Coronary artery (tissue), 2 donors: ENCODE data around the gene FSD1.
"Not testable (repeated sequence)": the region's sequence is repeated elsewhere in the genome, so short reads cannot be mapped to it uniquely, and the experiment has no call there.

ENCODE experiments used
- DNase-seq: peaks from one replicate; pipeline ENCODE4 v3.0.0-alpha.2; 2017; ENCODE audit warnings: low spot score
- H3K27ac ChIP-seq, 2 donors: fragments of 200-600 bp; sonication (generic); one replicate each; pipeline ENCODE4 v1.5.1; 2016 to 2019
- H3K4me3 ChIP-seq: fragments of 200-600 bp; sonication (generic); 2 replicates; pipeline ENCODE4 v1.5.1; 2016; ENCODE audit warnings: mild to moderate bottlenecking, moderate library complexity
- TF ChIP-seq, protein P1 (sequence below): fragments of 200-600 bp; sonication (generic); IDR thresholded peaks from one replicate; pipeline ENCODE4 v1.5.1; 2019; ENCODE audit warnings: antibody characterized with exemption

Gene FSD1

DNA sequence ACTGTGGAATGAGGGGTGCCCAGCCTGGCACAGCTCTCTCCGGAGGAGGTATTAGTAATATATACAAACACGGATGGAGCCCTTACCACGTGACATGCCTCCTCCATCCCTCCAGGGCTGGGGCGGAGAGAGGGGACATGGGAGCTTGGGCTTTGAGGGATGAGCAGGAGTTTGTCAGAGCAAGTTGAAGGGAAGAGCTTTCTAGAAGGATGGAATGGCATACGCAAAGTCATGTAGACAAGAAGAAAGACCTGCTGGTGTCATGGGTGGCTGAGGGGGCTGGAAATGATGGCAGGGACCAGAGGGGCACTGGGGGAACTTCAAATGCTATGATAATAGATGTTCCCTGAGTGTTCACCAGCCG, 41.6 kb downstream of the FSD1 start:
- TF ChIP-seq, protein P1, sequence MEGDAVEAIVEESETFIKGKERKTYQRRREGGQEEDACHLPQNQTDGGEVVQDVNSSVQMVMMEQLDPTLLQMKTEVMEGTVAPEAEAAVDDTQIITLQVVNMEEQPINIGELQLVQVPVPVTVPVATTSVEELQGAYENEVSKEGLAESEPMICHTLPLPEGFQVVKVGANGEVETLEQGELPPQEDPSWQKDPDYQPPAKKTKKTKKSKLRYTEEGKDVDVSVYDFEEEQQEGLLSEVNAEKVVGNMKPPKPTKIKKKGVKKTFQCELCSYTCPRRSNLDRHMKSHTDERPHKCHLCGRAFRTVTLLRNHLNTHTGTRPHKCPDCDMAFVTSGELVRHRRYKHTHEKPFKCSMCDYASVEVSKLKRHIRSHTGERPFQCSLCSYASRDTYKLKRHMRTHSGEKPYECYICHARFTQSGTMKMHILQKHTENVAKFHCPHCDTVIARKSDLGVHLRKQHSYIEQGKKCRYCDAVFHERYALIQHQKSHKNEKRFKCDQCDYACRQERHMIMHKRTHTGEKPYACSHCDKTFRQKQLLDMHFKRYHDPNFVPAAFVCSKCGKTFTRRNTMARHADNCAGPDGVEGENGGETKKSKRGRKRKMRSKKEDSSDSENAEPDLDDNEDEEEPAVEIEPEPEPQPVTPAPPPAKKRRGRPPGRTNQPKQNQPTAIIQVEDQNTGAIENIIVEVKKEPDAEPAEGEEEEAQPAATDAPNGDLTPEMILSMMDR, result no peak
- Histone ChIP-seq H3K27ac (no peak overlapping the region), H3K4me3 (no peak overlapping the region)
- DNase-seq, result no peak

DNA sequence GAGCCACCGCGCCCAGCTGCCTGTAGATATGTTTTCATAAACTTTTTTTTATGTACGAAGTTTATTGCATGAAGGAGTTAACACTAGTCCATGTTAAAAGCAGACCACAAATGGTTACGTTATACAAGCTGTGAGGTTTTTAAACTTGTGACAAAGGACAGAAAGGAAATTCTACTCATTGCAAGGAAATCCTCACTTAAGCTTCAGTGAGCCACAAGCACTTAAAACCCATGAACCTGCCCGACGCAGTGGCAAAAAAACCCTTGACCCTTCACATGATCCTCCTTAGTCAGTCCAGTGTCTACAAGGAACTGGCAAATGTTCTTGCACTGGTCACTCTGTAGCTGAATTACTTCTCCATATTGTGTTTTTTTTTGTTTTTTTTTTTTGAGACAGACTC, 43.1 kb downstream of the FSD1 start:
- TF ChIP-seq, protein P1, result no peak
- no peak for DNase-seq

DNA sequence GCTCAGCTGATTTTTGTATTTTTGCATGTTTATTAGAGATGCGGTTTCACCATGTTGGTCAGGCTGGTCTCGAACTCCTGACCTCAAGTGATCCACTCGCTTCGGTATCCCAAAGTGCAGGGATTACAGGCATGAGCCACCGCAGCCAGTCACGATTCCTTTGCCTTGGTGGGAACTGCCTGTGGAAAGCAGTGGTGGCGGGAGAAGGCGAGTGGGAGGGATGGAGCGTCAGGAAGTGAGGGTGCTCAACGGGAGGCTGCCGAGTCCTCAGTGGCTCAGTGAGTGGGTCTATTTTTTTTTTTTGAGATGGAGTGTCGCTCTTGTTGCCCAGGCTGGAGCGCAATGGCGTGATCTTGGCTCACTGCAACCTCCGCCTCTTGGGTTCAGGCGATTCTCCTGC, 44.8 kb downstream of the FSD1 start:
- H3K4me3 ChIP-seq, H3K27ac ChIP-seq, DNase-seq: not testable (repeated sequence)

More for the DNA sequence above, 43.1 kb downstream of the FSD1 start:
- no peak overlapping the region for H3K27ac ChIP-seq
- H3K4me3 ChIP-seq, result no peak overlapping the region

DNA sequence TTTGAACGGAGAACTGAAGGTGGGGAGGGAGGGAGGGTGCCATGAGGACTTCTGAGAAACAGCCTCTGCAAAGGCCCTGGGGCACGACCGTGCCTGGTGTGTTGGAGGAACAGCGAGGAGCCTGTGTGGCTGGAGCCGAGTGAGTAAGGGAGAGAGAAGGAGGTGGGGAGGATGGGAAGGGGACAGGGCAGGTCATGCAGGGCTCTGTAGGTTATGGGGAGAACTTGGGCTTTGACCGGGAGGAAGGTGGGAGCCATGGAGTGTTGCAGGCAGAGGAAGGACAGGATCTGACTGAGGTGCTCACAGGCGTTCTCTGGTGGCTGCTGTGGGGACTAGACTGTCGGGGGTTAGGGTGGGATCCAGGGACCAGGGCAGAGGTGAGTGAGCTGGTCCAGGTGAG, 45.7 kb downstream of the FSD1 start:
- H3K27ac ChIP-seq, result no peak overlapping the region
- TF ChIP-seq, protein P1, result no peak

DNA sequence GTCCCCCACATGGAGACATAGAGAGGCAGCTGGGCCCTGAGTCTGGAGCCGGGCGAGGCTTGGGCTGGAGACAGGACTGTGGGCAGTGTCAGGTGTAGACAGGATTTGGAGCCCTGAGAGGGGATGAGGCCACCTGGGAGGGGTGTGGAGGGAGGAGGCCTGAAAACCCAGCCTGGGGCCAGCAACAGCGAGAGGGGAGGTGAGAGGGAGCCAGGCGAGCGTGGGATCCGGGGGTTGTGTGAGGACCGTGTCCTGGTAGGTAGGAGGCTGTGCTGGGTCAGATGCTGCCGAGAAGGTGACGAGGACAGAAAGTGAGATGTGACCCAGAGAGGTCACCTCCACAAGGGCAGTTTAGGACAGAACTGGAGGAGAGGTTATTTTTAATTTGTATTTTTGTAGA, 46.3 kb downstream of the FSD1 start:
- TF ChIP-seq, protein P1, result no peak

More for the DNA sequence above, 45.7 kb downstream of the FSD1 start:
- no peak for DNase-seq
- H3K4me3 ChIP-seq, result no peak overlapping the region

DNA sequence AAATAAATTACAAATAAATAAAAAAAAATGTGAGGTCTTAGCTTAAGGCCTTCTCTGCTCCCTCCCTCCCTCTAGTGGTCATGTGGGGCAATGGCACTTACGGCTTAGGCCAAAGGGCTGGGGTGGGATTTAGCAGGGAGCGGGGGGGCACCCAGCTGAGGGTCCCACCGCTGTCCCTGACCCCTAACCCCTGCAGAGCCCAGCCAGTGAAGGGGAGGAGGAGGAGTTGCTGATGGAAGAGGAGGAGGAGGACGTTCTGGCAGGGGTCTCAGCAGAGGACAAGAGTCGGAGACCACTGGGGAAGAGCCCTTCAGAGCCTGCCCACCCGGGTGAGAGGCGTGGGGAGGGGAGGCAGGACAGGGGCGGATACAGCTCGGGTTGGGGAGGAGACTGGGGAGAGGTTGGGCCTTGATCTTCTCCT, 48.3 kb downstream of the FSD1 start:
- H3K27ac ChIP-seq, result no peak overlapping the region
- TF ChIP-seq, protein P1, result peak; percentile 32
- no peak for DNase-seq
- H3K4me3 ChIP-seq, result no peak overlapping the region

More for the DNA sequence above, 46.3 kb downstream of the FSD1 start:
- no peak overlapping the region for H3K27ac ChIP-seq
- no peak for DNase-seq
- H3K4me3 ChIP-seq, result no peak overlapping the region

DNA sequence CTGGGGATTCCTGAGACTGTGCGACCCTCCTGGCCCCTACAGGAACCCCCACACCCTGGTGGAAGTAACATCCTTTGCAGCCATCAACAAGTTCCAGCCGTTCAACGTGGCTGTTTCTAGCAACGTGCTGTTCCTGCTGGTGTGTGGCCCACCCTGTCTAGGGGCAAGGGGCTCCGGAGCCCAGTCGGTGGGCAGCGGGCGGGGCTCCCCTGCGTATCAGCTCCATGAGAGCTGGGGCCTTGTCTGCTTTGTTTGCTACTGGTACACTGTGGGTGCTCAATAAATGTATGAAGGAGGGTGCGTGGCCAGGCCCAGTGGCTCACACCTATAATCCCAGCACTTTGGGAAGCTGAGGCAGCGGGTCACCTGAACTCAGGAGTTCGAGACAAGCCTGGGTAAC, 49.9 kb downstream of the FSD1 start:
- no peak overlapping the region for H3K4me3 ChIP-seq
- TF ChIP-seq, protein P1, result no peak
- H3K27ac ChIP-seq, result no peak overlapping the region
- no peak for DNase-seq

DNA sequence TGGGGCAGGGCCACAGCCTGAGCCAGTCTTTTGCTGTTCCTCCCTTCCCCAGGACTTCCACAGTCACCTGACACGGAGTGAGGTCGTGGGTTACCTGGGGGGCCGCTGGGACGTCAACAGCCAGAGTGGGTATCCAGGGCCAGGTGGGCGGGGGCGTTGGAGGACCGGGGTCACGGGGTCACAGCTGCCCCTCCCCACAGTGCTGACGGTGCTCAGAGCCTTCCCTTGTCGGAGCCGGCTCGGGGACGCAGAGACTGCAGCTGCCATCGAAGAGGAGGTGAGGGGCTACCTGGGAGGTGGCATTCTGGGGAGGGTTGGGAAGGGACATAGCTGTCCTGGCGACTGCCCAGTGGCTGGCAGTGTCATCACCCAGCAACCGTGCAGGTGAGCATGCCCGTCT, 50.5 kb downstream of the FSD1 start:
- Histone ChIP-seq H3K27ac (no peak overlapping the region), H3K4me3 (no peak overlapping the region)
- TF ChIP-seq, protein P1, result no peak
- no peak for DNase-seq
